Measurements from ENCODE around the gene NFS1.

GRCh38 chr20:35652641-35653429 is 46.3 kb downstream of the NFS1 start:
- TF ChIP-seq CTCF (IDR thresholded peaks at IDR 0.05) (no peak), POLR2A (IDR thresholded peaks at IDR 0.05) (no peak)
